ENCODE results near the gene DOCK2.

- TF ChIP-seq POLR2AphosphoS5 (IDR thresholded peaks at IDR 0.05; ENCODE audit: borderline replicate concordance, low read depth, low read length) (no peak), EZH2 (IDR thresholded peaks at IDR 0.05) (no peak), FOXP2 (optimal IDR thresholded peaks at IDR 0.05; ENCODE audit: control extremely low read depth, extremely low read length, insufficient read depth) (no peak)
Measured at GRCh38 chr5:169798906-169799660, 162.0 kb downstream of the DOCK2 start.
